Activated B cell treated with CpG ODN at 0.5 μM for 24 hours (primary cell): ENCODE results near the gene QKI. TPM values are rescaled to one million over a fixed set of nuclear protein-coding genes. Genes with fewer than 3 reads are reported as not detected.

ENCODE experiments used
- ATAC-seq: fragments of 200-7000 bp; cut with Tn5 transposase; one replicate; pipeline ENCODE4 v1.10.0; 2021; ENCODE audit warnings: low read depth, mild to moderate bottlenecking, moderate library complexity
- CTCF ChIA-PET: fragments of 350-600 bp; sonication (Branson Sonifier 250); formaldehyde crosslinking; loops from one replicate; lab custom pipeline; 2021; ENCODE audit warnings: antibody characterized with exemption; lab: Charles Lee
- POLR2A ChIA-PET: fragments of 350-600 bp; sonication (Branson Sonifier 250); formaldehyde crosslinking; loops from one replicate; lab custom pipeline; 2021; ENCODE audit warnings: antibody characterized with exemption; lab: Charles Lee
- DNase-seq: peaks from one replicate; pipeline ENCODE4 v3.0.0; 2022
- H3K27ac Mint-ChIP-seq: one replicate; pipeline ENCODE4 v1.8.0; 2020; ENCODE audit warnings: mixed read lengths
- H3K27me3 Mint-ChIP-seq: one replicate; pipeline ENCODE4 v1.8.0; 2021; ENCODE audit warnings: mixed read lengths
- H3K36me3 Mint-ChIP-seq: one replicate; pipeline ENCODE4 v1.8.0; 2021; ENCODE audit warnings: low read depth, mixed read lengths
- H3K4me1 Mint-ChIP-seq: one replicate; pipeline ENCODE4 v1.8.0; 2021; ENCODE audit warnings: mixed read lengths
- H3K4me3 Mint-ChIP-seq: one replicate; pipeline ENCODE4 v1.8.0; 2020; ENCODE audit warnings: mild to moderate bottlenecking, mixed read lengths
- H3K9me3 Mint-ChIP-seq: one replicate; pipeline ENCODE4 v1.8.0; 2020; ENCODE audit warnings: mixed read lengths
- intact Hi-C: fragments of 100-400 bp; cut with micrococcal nuclease; formaldehyde crosslinking; loops from one replicate; pipeline ENCODE4 v1.15.1; 2024
- total RNA-seq: library from RNA; stranded (reverse); gene quantifications from 2 replicates; pipeline ENCODE4 v1.2.3, GENCODE V29; 2022
- TF ChIP-seq, protein P1 (sequence below): fragments of 200-600 bp; IDR thresholded peaks from one replicate; pipeline ENCODE4 v1.8.0; 2022; ENCODE audit warnings: antibody characterized with exemption, mild to moderate bottlenecking

Gene QKI
- total RNA-seq, 1 donor from 2014 or later: 61.5 TPM

DNA sequence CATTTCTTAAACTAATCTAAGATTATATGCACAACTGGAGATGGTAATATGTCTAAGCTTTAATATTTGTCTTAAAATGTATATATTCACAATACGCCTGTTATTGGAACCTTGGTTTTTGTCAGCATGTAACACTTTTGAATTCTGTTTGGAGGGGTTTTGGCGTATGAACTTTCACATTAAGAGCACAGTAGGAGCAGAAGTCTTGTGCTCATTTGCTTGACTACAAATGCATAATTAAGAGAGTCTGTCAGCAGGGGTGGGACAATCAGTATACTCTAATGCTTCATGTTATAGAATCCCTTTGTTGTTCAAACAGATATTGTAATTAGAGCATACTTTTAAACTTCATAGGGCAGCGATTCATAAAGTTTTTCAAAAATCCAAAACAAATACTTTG is 112.8 kb downstream of the QKI start:
- no peak overlapping the region for H3K27ac Mint-ChIP-seq
- no peaks in the 10 kb centered on the region for H3K27me3 Mint-ChIP-seq
- TF ChIP-seq, protein P1, sequence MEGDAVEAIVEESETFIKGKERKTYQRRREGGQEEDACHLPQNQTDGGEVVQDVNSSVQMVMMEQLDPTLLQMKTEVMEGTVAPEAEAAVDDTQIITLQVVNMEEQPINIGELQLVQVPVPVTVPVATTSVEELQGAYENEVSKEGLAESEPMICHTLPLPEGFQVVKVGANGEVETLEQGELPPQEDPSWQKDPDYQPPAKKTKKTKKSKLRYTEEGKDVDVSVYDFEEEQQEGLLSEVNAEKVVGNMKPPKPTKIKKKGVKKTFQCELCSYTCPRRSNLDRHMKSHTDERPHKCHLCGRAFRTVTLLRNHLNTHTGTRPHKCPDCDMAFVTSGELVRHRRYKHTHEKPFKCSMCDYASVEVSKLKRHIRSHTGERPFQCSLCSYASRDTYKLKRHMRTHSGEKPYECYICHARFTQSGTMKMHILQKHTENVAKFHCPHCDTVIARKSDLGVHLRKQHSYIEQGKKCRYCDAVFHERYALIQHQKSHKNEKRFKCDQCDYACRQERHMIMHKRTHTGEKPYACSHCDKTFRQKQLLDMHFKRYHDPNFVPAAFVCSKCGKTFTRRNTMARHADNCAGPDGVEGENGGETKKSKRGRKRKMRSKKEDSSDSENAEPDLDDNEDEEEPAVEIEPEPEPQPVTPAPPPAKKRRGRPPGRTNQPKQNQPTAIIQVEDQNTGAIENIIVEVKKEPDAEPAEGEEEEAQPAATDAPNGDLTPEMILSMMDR: no peak
- H3K4me1 Mint-ChIP-seq: peaks cover 60% of the 10 kb centered on the region
- DNase-seq (no peak), ATAC-seq (no peak)
- intact Hi-C loops: no loop called here
- H3K36me3 Mint-ChIP-seq: peaks cover 6% of the 10 kb centered on the region
- ChIA-PET POLR2A (no interaction called here), CTCF (no interaction called here)
- no peak overlapping the region for H3K4me3 Mint-ChIP-seq
- no peaks in the 10 kb centered on the region for H3K9me3 Mint-ChIP-seq

DNA sequence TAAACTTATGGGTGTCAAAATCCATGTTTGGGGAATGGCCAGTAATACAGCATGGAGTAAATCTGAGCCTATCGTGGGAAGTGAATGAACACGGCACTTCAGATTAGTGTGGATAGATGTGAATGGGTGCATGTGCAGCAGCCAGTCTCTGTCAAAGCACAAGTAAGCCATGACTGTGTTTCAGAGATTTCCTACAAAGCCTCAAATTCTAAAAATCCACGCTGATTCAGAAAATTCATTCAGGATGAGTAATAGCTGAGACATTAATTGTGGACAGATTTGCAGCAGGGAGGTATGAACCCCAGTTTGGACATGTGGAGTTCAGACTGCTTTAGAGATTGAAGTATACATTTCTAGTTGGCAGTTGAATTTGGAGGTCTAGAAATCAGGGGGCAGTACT is 115.1 kb downstream of the QKI start:
- intact Hi-C loops: no loop called here
- ChIA-PET POLR2A (no interaction called here), CTCF (no interaction called here)
- no peak overlapping the region for H3K27ac Mint-ChIP-seq
- TF ChIP-seq, protein P1: no peak
- no peak for DNase-seq
- no peaks in the 10 kb centered on the region for H3K27me3 Mint-ChIP-seq
- peaks cover 5% of the 10 kb centered on the region for H3K36me3 Mint-ChIP-seq
- no peak overlapping the region for H3K4me3 Mint-ChIP-seq
- no peak for ATAC-seq
- H3K4me1 Mint-ChIP-seq: peaks cover 66% of the 10 kb centered on the region
- H3K9me3 Mint-ChIP-seq: no peaks in the 10 kb centered on the region

DNA sequence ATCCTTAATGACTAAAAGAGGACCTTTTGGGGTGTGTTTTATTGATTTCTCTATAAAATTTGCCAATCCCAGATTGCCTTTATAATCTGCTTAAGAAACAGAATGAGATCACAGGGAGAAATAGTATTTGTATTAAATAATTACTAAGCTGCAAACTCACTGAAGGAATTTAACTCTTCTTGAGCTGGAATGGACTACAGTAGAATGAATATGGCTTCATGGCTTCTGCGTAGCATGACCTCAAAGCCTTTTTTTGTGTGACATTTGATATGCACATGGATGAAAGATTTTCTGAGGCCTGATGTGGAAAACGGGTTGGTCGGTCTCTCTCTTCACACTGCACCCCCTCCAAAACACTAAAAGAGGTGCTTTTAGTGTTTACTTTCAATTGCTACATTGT is 115.9 kb downstream of the QKI start:
- Mint-ChIP-seq H3K27ac (no peak overlapping the region), H3K4me3 (no peak overlapping the region), H3K36me3 (peaks cover 4% of the 10 kb centered on the region), H3K4me1 (peaks cover 63% of the 10 kb centered on the region), H3K27me3 (no peaks in the 10 kb centered on the region), H3K9me3 (no peaks in the 10 kb centered on the region)
- POLR2A ChIA-PET: no interaction called here
- intact Hi-C loops: no loop called here
- no peak for DNase-seq
- ATAC-seq: no peak
- CTCF ChIA-PET: no interaction called here
- TF ChIP-seq, protein P1: no peak

DNA sequence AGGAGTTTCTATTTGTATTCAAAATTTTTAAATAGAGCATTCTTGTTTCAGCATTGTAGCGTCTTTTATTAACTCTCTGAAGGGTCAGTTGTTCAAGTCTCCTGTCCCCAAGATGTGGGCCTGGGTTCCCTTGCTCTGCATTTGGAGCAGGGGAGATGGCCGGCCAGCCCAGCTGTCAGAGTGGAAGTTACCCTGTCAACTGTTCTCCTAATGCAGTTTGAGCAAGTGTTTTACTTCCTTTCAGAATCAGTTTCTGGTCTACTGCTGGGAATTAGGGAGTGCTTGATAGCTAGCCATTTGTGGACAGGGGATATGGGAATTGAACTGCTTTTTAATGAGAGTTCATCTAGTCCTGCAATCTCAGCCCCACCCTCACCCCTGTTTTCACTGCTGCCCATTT is 116.6 kb downstream of the QKI start:
- Mint-ChIP-seq H3K27me3 (no peaks in the 10 kb centered on the region), H3K36me3 (peaks cover 4% of the 10 kb centered on the region), H3K4me1 (peaks cover 58% of the 10 kb centered on the region), H3K4me3 (no peak overlapping the region), H3K27ac (no peak overlapping the region), H3K9me3 (no peaks in the 10 kb centered on the region)
- intact Hi-C loops: no loop called here
- TF ChIP-seq, protein P1: no peak
- ChIA-PET CTCF (no interaction called here), POLR2A (no interaction called here)
- ATAC-seq (no peak), DNase-seq (no peak)

DNA sequence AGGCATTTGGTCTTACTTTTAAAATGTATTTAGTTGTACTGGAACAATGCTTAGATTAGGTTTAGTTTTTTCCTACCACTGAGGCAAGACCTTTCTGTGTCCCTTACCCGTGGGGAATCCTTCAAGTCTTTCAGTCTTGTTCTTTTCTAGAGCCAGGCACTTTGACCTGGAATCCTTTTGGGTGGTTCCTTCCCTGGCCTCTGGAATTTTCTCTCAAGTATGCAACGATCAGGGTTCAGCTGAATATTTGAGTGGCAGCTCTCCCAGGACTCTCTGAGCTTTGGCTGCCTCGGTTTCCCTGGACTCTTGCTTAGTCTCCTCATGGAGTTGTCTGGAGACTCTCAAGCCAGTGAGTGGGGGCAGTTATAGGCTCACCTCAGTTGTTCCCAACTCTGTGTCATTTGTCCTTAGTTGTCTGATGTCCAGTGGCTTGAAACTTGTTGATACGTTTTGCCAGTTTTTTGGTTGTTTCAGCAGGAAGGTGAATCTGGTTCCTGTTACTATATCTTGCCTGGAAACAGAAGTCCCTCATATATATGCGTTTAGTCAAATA is 118.1 kb downstream of the QKI start:
- ChIA-PET CTCF (no interaction called here), POLR2A (no interaction called here)
- TF ChIP-seq, protein P1: no peak
- H3K27ac Mint-ChIP-seq: no peak overlapping the region
- no peaks in the 10 kb centered on the region for H3K9me3 Mint-ChIP-seq
- intact Hi-C loops: no loop called here
- no peak for DNase-seq
- peaks cover 57% of the 10 kb centered on the region for H3K4me1 Mint-ChIP-seq
- ATAC-seq: no peak
- H3K36me3 Mint-ChIP-seq: peaks cover 16% of the 10 kb centered on the region
- no peaks in the 10 kb centered on the region for H3K27me3 Mint-ChIP-seq
- no peak overlapping the region for H3K4me3 Mint-ChIP-seq
